GM23248 (cell line): ENCODE results near the gene STX1B. TPM values are rescaled to one million over a fixed set of nuclear protein-coding genes. Genes with fewer than 3 reads are reported as not detected.

ENCODE experiments used
- DNase-seq: peaks from one replicate; pipeline ENCODE4 v3.0.0-alpha.2; 2015
- H2AFZ ChIP-seq: fragments of 200-600 bp; sonication (generic); 2 replicates; pipeline ENCODE4 v1.6.1; 2016; ENCODE audit warnings: antibody characterized with exemption
- H3F3A ChIP-seq: fragments of 200-600 bp; sonication (generic); 2 replicates; pipeline ENCODE4 v1.6.1; 2016; ENCODE audit warnings: mild to moderate bottlenecking, antibody characterized with exemption, mixed run types; ENCODE audit not compliant: insufficient read depth
- H3K27ac ChIP-seq: fragments of 200-600 bp; sonication (generic); 2 replicates; pipeline ENCODE4 v1.5.1; 2016; ENCODE audit warnings: mild to moderate bottlenecking
- H3K27me3 ChIP-seq: fragments of 200-600 bp; sonication (generic); replicated peaks from 2 replicates; pipeline ENCODE4 v1.6.1; 2016; ENCODE audit warnings: mild to moderate bottlenecking; ENCODE audit not compliant: insufficient read depth
- H3K36me3 ChIP-seq: fragments of 200-600 bp; sonication (generic); 2 replicates; pipeline ENCODE4 v1.6.1; 2016; ENCODE audit warnings: low read depth, mild to moderate bottlenecking
- H3K4me1 ChIP-seq: fragments of 200-600 bp; sonication (generic); 2 replicates; pipeline ENCODE4 v1.6.1; 2016; ENCODE audit warnings: mild to moderate bottlenecking; ENCODE audit not compliant: insufficient read depth
- H3K4me2 ChIP-seq: fragments of 200-600 bp; sonication (generic); one replicate; pipeline ENCODE4 v1.6.1; 2016; ENCODE audit warnings: mild to moderate bottlenecking; ENCODE audit not compliant: unreplicated experiment
- H3K4me3 ChIP-seq: fragments of 200-600 bp; sonication (generic); 2 replicates; pipeline ENCODE4 v1.5.1; 2016; ENCODE audit warnings: mild to moderate bottlenecking
- H3K79me2 ChIP-seq: fragments of 200-600 bp; sonication (generic); 2 replicates; pipeline ENCODE4 v1.6.1; 2016; ENCODE audit warnings: mild to moderate bottlenecking; ENCODE audit not compliant: insufficient read depth
- H3K9ac ChIP-seq: fragments of 200-600 bp; sonication (generic); 2 replicates; pipeline ENCODE4 v1.6.1; 2016; ENCODE audit warnings: mild to moderate bottlenecking
- H3K9me2 ChIP-seq: fragments of 200-600 bp; sonication (generic); 2 replicates; pipeline ENCODE4 v1.6.1; 2016; ENCODE audit warnings: mixed run types, mild to moderate bottlenecking, moderate library complexity; ENCODE audit not compliant: insufficient read depth
- H3K9me3 ChIP-seq: fragments of 200-600 bp; sonication (generic); one replicate; pipeline ENCODE4 v1.6.1; 2017; ENCODE audit warnings: low read depth
- H4K20me1 ChIP-seq: fragments of 200-600 bp; sonication (generic); 2 replicates; pipeline ENCODE4 v1.6.0; 2016; ENCODE audit not compliant: insufficient read depth
- EZH2 ChIP-seq: fragments of 200-600 bp; sonication (generic); IDR thresholded peaks from 2 replicates; pipeline ENCODE4 v1.6.1; 2018; ENCODE audit warnings: antibody characterized with exemption, mild to moderate bottlenecking; ENCODE audit not compliant: insufficient read depth, poor library complexity, severe bottlenecking
- EZH2phosphoT487 ChIP-seq: fragments of 200-600 bp; sonication (generic); IDR thresholded peaks from 2 replicates; pipeline ENCODE4 v1.6.1; 2018; ENCODE audit warnings: antibody characterized with exemption, moderate library complexity, mild to moderate bottlenecking, low read depth; ENCODE audit not compliant: insufficient read depth
- WGBS, 2 experiments: methylation state at CpG; one replicate each; pipeline ENCODE4 v1.1.6; 2015 to 2017; ENCODE audit warnings: low lambda C conversion rate in 2 of 2, low coverage in 1 of 2; ENCODE audit errors: missing lambda C conversion rate in 2 of 2; 5-methylcytosine and 5-hydroxymethylcytosine counted together
- in situ Hi-C: fragments of 300-500 bp; cut with MboI; formaldehyde crosslinking; loops from 2 replicates; pipeline ENCODE4 v1.15.0; 2020
- polyA plus RNA-seq: library from polyadenylated mRNA; unstranded; fragments of >200 nt; fragmentation: Nextera tagmentation; extraction: Ambion mirVana; gene quantifications from 2 replicates; pipeline ENCODE4 v1.2.1, GENCODE V29; 2016
- total RNA-seq: library from RNA; depleted of rRNA; stranded (reverse); fragments of >200 nt; shearing (Covaris generic); gene quantifications from 2 replicates; pipeline ENCODE4 v1.2.3, GENCODE V29; 2014

The STX1B gene
- total and polyA plus RNA-seq, 2 experiments from 2014 or later, result 0.23 to 2.3 TPM

GRCh38 chr16:31009894-31010584, 399 bp downstream of the STX1B start:
- 17 to 32% methylated on average over 13 to 35 of the region's 36 CpGs for WGBS, 2 experiments
- Histone ChIP-seq H3F3A (0 out of 2 replicates have a peak, but pooled peaks cover 3% of the 10 kb centered on the region), H3K27ac (no peak overlapping the region), H2AFZ (peak overlapping the region; percentile 39), H3K4me1 (peaks cover 17% of the 10 kb centered on the region), H3K9me3 (no peaks in the 10 kb centered on the region), H3K9me2 (no peaks in the 10 kb centered on the region), H3K27me3 (no peaks in the 10 kb centered on the region), H3K4me2 (peak overlapping the region; percentile 80), H4K20me1 (no peaks in the 10 kb centered on the region), H3K4me3 (peak overlapping the region; percentile 66), H3K36me3 (no peaks in the 10 kb centered on the region), H3K9ac (peak overlapping the region; percentile 43), H3K79me2 (no peaks in the 10 kb centered on the region)
- TF ChIP-seq EZH2 (no peak), EZH2phosphoT487 (no peak)
- peak; percentile 35 for DNase-seq
- in situ Hi-C loops, result no loop called here

DNA sequence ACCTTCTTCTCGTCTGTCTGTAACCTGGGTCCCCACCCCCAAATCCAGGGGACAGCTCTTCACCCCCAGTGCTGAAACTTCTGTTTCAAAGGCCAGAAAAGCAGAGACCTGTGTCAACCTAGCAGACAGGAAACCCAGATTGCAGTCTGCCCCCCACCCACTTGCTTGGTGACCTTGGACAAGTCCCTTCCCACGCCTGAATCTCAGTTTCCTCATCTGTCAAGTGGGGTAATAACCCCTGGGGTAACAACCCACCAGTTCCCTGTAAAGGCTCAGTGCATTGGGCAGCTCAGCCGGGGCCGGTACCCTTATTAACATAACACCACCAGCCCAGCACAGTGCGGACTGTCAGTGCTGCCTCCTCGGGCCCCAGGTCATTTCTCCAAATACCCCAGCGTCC, 1.3 kb downstream of the STX1B start:
- Histone ChIP-seq H3K36me3 (no peaks in the 10 kb centered on the region), H2AFZ (no peak overlapping the region), H3F3A (0 out of 2 replicates have a peak, but pooled peaks cover 5% of the 10 kb centered on the region), H4K20me1 (no peaks in the 10 kb centered on the region), H3K4me2 (peak overlapping the region; percentile 54), H3K27me3 (no peaks in the 10 kb centered on the region), H3K79me2 (no peaks in the 10 kb centered on the region), H3K4me3 (peak overlapping the region; percentile 66; the same call in 1 of the 2 replicates), H3K27ac (no peak overlapping the region), H3K9me3 (no peaks in the 10 kb centered on the region), H3K9me2 (no peaks in the 10 kb centered on the region), H3K9ac (no peak overlapping the region; the same call in 1 of the 2 replicates), H3K4me1 (peaks cover 17% of the 10 kb centered on the region)
- in situ Hi-C loops, result no loop called here
- no peak for DNase-seq
- WGBS, 2 experiments, result 88 to 90% methylated on average over 7 of the region's 7 CpGs
- TF ChIP-seq EZH2 (no peak), EZH2phosphoT487 (no peak)

DNA sequence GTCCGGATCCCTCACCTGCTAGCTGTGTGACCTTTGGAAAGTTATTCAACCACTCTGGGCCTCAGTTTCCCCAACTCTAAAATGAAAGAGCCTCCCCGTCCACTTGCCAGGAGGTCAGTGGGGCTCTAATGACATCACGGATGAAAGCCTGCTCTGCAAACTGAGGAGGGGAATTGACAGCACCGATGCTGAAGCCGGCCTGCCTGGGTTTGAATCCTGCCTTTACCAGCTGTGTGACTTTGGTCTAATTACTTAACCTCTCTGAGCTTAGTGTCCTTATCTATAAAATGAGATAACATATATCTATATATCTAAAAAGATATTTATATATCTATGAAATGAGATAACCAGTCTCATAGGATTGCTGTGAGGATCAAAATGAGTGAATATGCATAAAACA, 1.9 kb downstream of the STX1B start:
- H3K27ac ChIP-seq, result peak overlapping the region; percentile 39
- H3K79me2 ChIP-seq, result no peaks in the 10 kb centered on the region
- no peaks in the 10 kb centered on the region for H3K9me2 ChIP-seq
- peak overlapping the region; percentile 30; the same call in 1 of the 2 replicates for H3K4me3 ChIP-seq
- no peaks in the 10 kb centered on the region for H4K20me1 ChIP-seq
- H2AFZ ChIP-seq, result no peak overlapping the region
- no peaks in the 10 kb centered on the region for H3K9me3 ChIP-seq
- no peaks in the 10 kb centered on the region for H3K36me3 ChIP-seq
- 77 to 80% methylated on average over 5 of the region's 5 CpGs for WGBS, 2 experiments
- H3F3A ChIP-seq, result 0 out of 2 replicates have a peak, but pooled peaks cover 8% of the 10 kb centered on the region
- H3K4me1 ChIP-seq, result peaks cover 17% of the 10 kb centered on the region
- DNase-seq, result no peak
- H3K4me2 ChIP-seq, result peak overlapping the region; percentile 54
- no peak for TF ChIP-seq EZH2
- TF ChIP-seq EZH2phosphoT487, result no peak
- no peaks in the 10 kb centered on the region for H3K27me3 ChIP-seq
- in situ Hi-C loops, result no loop called here
- peak overlapping the region; percentile 41; the same call in 1 of the 2 replicates for H3K9ac ChIP-seq

GRCh38 chr16:31008149-31008548, 2.3 kb downstream of the STX1B start:
- Histone ChIP-seq H3F3A (0 out of 2 replicates have a peak, but pooled peaks cover 8% of the 10 kb centered on the region), H3K4me3 (peak overlapping the region; percentile 30; the same call in 1 of the 2 replicates), H3K4me1 (peaks cover 17% of the 10 kb centered on the region), H2AFZ (no peak overlapping the region), H3K9ac (peak overlapping the region; percentile 41; the same call in 1 of the 2 replicates), H3K27me3 (no peaks in the 10 kb centered on the region), H3K9me2 (no peaks in the 10 kb centered on the region), H3K4me2 (peak overlapping the region; percentile 54), H3K79me2 (no peaks in the 10 kb centered on the region), H3K9me3 (no peaks in the 10 kb centered on the region), H4K20me1 (no peaks in the 10 kb centered on the region), H3K27ac (peak overlapping the region; percentile 39), H3K36me3 (no peaks in the 10 kb centered on the region)
- DNase-seq, result peak; percentile 84
- in situ Hi-C loops, result no loop called here
- TF ChIP-seq EZH2phosphoT487 (no peak), EZH2 (no peak)
- WGBS, 2 experiments, result 14 to 19% methylated on average over 5 to 6 of the region's 6 CpGs
